MM.1S (cell line): ENCODE measurements around the gene CHST1.

Experiments used
- EZH2phosphoT487 ChIP-seq: fragments of 300-600 bp; sonication (generic); IDR thresholded peaks from 2 replicates; pipeline ENCODE4 v1.6.1; 2018; ENCODE audit warnings: antibody characterized with exemption, low read length
- TF ChIP-seq, protein P1 (sequence below): fragments of 300-600 bp; sonication (generic); IDR thresholded peaks from 2 replicates; pipeline ENCODE4 v1.5.1; 2016; ENCODE audit warnings: antibody characterized with exemption, low read length, mixed read lengths

- TF ChIP-seq, protein P1, sequence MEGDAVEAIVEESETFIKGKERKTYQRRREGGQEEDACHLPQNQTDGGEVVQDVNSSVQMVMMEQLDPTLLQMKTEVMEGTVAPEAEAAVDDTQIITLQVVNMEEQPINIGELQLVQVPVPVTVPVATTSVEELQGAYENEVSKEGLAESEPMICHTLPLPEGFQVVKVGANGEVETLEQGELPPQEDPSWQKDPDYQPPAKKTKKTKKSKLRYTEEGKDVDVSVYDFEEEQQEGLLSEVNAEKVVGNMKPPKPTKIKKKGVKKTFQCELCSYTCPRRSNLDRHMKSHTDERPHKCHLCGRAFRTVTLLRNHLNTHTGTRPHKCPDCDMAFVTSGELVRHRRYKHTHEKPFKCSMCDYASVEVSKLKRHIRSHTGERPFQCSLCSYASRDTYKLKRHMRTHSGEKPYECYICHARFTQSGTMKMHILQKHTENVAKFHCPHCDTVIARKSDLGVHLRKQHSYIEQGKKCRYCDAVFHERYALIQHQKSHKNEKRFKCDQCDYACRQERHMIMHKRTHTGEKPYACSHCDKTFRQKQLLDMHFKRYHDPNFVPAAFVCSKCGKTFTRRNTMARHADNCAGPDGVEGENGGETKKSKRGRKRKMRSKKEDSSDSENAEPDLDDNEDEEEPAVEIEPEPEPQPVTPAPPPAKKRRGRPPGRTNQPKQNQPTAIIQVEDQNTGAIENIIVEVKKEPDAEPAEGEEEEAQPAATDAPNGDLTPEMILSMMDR, result no peak
- TF ChIP-seq EZH2phosphoT487, result no peak
Measured at GRCh38 chr11:45658292-45658991, 7.0 kb downstream of the CHST1 start.
